HEK293T (cell line): Measurements from ENCODE around the gene SMIM12.

Source experiments
- CTCF ChIA-PET: fragments of 350-600 bp; formaldehyde crosslinking; extraction: SDS; loops from one replicate; lab custom pipeline; 2021; ENCODE audit warnings: antibody characterized with exemption, inconsistent platforms; lab: Yijun Ruan, JAX
- POLR2A ChIA-PET: fragments of 350-600 bp; formaldehyde crosslinking; extraction: SDS; loops from one replicate; lab custom pipeline; 2020; ENCODE audit warnings: antibody characterized with exemption, inconsistent platforms; lab: Yijun Ruan, JAX
- DNase-seq: peaks from one replicate; pipeline ENCODE4 v3.0.0; 2012; ENCODE audit warnings: mixed read lengths; ENCODE audit errors: extremely low spot score
- ARNT ChIP-seq: fragments of 450-650 bp; IDR thresholded peaks from 2 replicates; pipeline ENCODE4 v1.6.1; 2017; ENCODE audit warnings: mild to moderate bottlenecking
- BHLHE40 ChIP-seq: fragments of 450-650 bp; IDR thresholded peaks from 2 replicates; pipeline ENCODE4 v1.6.1; 2016; ENCODE audit warnings: mild to moderate bottlenecking, moderate library complexity, borderline replicate concordance
- CTBP1 ChIP-seq: fragments of 450-650 bp; IDR thresholded peaks from 2 replicates; pipeline ENCODE4 v1.6.1; 2016; ENCODE audit warnings: borderline replicate concordance
- ELF4 ChIP-seq: fragments of 450-650 bp; IDR thresholded peaks from 2 replicates; pipeline ENCODE4 v1.6.1; 2017; ENCODE audit warnings: antibody characterized with exemption
- FOXA1 ChIP-seq: fragments of 450-650 bp; IDR thresholded peaks from 2 replicates; pipeline ENCODE4 v1.6.1; 2016; ENCODE audit warnings: mild to moderate bottlenecking
- FOXK2 ChIP-seq: fragments of 450-650 bp; IDR thresholded peaks from 2 replicates; pipeline ENCODE4 v1.6.1; 2016; ENCODE audit warnings: mild to moderate bottlenecking
- FOXM1 ChIP-seq: fragments of 450-650 bp; IDR thresholded peaks from 2 replicates; pipeline ENCODE4 v1.6.1; 2017; ENCODE audit warnings: mild to moderate bottlenecking, borderline replicate concordance
- HDGF ChIP-seq: fragments of 450-650 bp; IDR thresholded peaks from 2 replicates; pipeline ENCODE4 v1.6.1; 2017; ENCODE audit warnings: antibody characterized with exemption, borderline replicate concordance
- L3MBTL2 ChIP-seq: fragments of 450-650 bp; conservative IDR thresholded peaks from 2 replicates; pipeline ENCODE4 v1.6.1; 2016; ENCODE audit warnings: mild to moderate bottlenecking
- LEF1 ChIP-seq: fragments of 450-650 bp; IDR thresholded peaks from 2 replicates; pipeline ENCODE4 v1.6.1; 2017; ENCODE audit warnings: mild to moderate bottlenecking, borderline replicate concordance
- NFRKB ChIP-seq: fragments of 450-650 bp; IDR thresholded peaks from 2 replicates; pipeline ENCODE4 v1.6.1; 2016; ENCODE audit warnings: mild to moderate bottlenecking, moderate library complexity
- SP1 ChIP-seq: fragments of 450-650 bp; IDR thresholded peaks from 2 replicates; pipeline ENCODE4 v1.6.1; 2017
- SUZ12 ChIP-seq: fragments of 450-650 bp; IDR thresholded peaks from 2 replicates; pipeline ENCODE4 v1.6.1; 2016; ENCODE audit warnings: mild to moderate bottlenecking
- TARDBP ChIP-seq: fragments of 450-650 bp; IDR thresholded peaks from 2 replicates; pipeline ENCODE4 v1.6.1; 2016
- ZNF384 ChIP-seq: fragments of 450-650 bp; IDR thresholded peaks from 2 replicates; pipeline ENCODE4 v1.6.1; 2016
- TF ChIP-seq, protein P1 (sequence below): fragments of 450-650 bp; IDR thresholded peaks from 2 replicates; pipeline ENCODE4 v1.6.1; 2016

Gene SMIM12

DNA sequence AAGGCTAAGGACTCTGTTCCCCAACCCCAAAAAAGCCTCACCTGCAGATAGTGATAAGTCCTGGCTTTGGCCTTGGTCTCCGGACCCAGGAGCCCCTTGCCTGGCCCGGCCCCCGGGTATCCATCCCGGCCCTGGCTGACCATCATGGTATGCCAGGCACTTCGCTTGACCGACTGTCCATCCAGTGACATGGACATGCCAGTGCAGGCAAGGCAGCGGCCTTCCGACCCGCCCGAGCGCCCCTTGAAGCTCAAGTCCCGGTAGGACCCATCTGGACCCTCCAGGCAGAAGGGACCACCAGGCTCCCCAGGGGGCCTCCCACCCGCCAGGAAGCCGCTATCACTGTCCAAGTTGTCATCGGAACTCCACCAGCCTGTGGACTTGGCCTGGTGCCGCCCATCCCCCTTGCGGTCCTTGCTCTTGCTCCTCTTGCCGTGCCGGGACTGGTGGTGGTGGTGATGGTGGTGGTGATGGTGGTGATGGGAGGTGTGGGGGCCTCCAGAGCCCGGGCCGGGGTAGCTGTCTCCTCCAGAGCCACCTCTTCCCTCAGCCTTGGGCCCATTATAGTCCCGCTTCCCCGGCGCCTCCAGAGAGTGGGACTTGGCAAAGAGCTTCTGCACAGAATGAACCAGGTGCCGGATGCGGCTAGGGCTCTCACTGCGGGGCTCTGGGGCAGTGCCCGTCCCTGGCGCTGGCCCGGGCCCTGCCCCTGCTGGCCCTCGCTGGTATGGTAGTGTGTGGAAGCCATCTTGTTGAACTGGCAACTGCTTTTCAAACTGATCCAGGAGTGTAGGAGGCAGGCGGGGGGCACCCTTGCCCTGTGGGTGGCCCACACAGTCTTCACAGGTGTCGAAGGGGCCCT, 44.9 kb upstream of the SMIM12 start:
- DNase-seq: no peak
- ChIA-PET POLR2A (no interaction called here), CTCF (interaction anchor here (0.6 kb wide), 1 partner anchor 44 kb away, joined by 4 read pairs; no protein-coding TSS in a partner anchor)
- TF ChIP-seq SUZ12 (no peak), SP1 (no peak), FOXM1 (no peak), FOXA1 (no peak), CTBP1 (no peak), NFRKB (no peak), BHLHE40 (no peak), HDGF (no peak), ZNF384 (no peak), FOXK2 (no peak)

DNA sequence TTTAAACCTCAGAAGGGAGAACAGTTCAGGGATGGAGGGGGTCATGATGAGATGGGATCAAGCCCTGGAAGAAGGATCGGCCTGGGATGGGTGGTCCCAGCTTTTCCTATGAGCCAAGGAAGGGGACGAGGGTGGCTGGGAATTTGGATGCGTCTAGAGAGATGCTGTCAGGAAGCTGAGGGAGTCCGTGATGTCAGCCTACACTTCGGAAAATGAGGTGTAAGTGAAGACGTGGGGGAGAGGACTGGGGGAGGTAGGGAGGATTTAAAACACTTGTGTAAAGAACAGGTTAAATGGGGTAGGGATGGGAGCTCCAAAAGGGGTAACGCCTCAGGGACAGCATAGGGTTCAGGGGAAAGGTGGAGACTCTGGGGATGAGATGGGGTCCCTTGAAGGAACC, 42.4 kb upstream of the SMIM12 start:
- ChIA-PET POLR2A (no interaction called here), CTCF (no interaction called here)
- TF ChIP-seq SUZ12: no peak
- TF ChIP-seq ZNF384: no peak
- TF ChIP-seq FOXM1: no peak
- no peak for TF ChIP-seq SP1
- no peak for TF ChIP-seq TARDBP
- TF ChIP-seq ELF4: no peak
- TF ChIP-seq ARNT: no peak
- no peak for TF ChIP-seq FOXA1
- TF ChIP-seq, protein P1, sequence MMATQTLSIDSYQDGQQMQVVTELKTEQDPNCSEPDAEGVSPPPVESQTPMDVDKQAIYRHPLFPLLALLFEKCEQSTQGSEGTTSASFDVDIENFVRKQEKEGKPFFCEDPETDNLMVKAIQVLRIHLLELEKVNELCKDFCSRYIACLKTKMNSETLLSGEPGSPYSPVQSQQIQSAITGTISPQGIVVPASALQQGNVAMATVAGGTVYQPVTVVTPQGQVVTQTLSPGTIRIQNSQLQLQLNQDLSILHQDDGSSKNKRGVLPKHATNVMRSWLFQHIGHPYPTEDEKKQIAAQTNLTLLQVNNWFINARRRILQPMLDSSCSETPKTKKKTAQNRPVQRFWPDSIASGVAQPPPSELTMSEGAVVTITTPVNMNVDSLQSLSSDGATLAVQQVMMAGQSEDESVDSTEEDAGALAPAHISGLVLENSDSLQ: no peak
- no peak for TF ChIP-seq LEF1
- no peak for TF ChIP-seq CTBP1
- TF ChIP-seq NFRKB: no peak
- TF ChIP-seq HDGF: no peak
- no peak for TF ChIP-seq BHLHE40
- TF ChIP-seq L3MBTL2: no peak
- no peak for TF ChIP-seq FOXK2
- DNase-seq: no peak

DNA sequence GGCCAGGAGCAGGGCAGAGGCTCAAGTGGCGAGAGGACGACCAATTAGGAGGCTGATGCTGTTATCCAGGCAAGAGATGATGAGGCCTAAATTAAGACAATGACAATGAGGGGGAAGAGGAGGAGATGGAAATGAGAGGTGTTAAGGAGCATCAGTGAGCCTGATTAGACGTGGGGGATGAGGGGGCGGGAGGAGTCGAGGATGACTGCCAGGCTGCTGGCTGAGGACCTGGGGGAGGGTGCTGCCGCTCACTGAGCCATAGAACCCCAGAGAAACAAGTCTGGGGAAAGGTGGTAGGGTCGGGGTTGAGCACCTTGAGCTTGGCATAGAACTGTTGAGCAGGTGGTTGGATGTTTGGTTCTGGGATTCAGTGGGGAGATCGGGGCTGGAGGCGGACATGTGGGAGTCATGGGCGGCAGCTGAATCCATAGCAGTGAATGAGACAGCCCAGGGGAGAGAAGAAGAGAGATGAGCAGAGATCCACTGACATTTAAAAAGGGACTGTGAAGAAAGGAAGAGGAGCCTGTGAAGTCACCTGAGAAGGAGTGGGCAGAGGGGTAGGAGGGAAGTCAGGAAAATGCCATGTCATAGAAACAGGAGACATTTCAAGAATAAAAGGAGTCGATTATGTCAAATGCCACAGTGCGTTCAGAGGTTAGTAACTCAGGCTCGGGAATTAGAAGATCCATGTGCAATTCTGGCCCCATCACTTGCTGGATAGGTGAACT, 41.4 kb upstream of the SMIM12 start:
- CTCF ChIA-PET: no interaction called here
- TF ChIP-seq SUZ12 (no peak), TARDBP (no peak), ZNF384 (no peak), FOXA1 (no peak), HDGF (no peak), BHLHE40 (no peak), FOXK2 (no peak), SP1 (no peak)
- TF ChIP-seq, protein P1: no peak
- no peak for DNase-seq
- POLR2A ChIA-PET: interaction anchor here (0.7 kb wide), 1 partner anchor 25 kb away, joined by 3 read pairs; no protein-coding TSS in a partner anchor

DNA sequence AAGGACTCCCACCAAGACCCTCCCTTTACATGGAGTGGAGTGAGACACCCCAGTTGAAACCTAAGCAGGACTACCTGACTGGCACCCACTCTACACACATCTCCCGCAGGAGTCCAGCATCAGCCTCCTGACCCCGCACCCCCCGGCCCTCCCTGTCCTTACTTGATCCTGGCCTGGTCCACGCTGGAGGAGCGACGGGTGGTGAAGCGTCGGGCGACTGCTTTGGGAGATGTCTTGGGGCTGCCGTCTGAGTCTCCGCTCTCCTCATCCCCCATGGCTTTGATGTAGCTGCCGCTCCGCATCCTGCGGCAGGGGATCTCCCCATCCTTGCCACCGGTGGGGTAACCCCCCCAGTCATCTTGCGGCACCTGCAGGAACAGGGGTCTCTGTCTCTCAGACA, 40.4 kb upstream of the SMIM12 start:
- no peak for DNase-seq
- TF ChIP-seq FOXK2: no peak
- no peak for TF ChIP-seq NFRKB
- TF ChIP-seq FOXA1: no peak
- TF ChIP-seq CTBP1: no peak
- no peak for TF ChIP-seq ELF4
- no peak for TF ChIP-seq LEF1
- TF ChIP-seq SP1: no peak
- TF ChIP-seq BHLHE40: no peak
- no peak for TF ChIP-seq SUZ12
- no peak for TF ChIP-seq TARDBP
- TF ChIP-seq, protein P1: no peak
- ChIA-PET POLR2A (no interaction called here), CTCF (no interaction called here)

DNA sequence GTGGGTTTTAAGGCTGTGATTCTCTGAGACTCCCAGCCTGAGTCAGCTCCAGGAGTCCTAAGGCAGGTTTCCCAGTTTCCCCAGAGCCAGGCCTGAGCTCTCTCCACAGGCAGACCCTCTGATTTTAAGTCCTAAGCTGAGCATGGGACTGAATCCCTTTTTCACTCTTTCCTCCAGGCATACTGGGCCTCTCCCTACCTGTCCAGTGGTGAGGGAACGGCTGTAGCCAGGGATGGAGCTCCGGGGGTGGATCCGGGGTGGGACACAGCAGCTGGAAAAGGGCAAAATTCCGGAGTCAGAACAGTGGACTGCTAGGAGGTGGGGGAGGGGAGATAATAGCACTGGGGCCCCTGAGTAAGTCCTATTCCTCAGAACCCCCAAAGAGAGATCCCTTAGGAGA, 39.9 kb upstream of the SMIM12 start:
- DNase-seq: no peak
- POLR2A ChIA-PET: no interaction called here
- CTCF ChIA-PET: no interaction called here

More for the DNA sequence above, 39.9 kb upstream of the SMIM12 start:
- TF ChIP-seq ELF4: no peak
- no peak for TF ChIP-seq FOXA1
- no peak for TF ChIP-seq HDGF
- TF ChIP-seq FOXK2: no peak
- no peak for TF ChIP-seq TARDBP
- TF ChIP-seq, protein P1: no peak
- no peak for TF ChIP-seq BHLHE40
- TF ChIP-seq ZNF384: no peak
- no peak for TF ChIP-seq SUZ12
- TF ChIP-seq NFRKB: no peak
- no peak for TF ChIP-seq L3MBTL2
- no peak for TF ChIP-seq LEF1
- TF ChIP-seq CTBP1: no peak
- no peak for TF ChIP-seq SP1
- no peak for TF ChIP-seq FOXM1
- TF ChIP-seq ARNT: no peak
